GM12878 (cell line): ENCODE results near the gene CLDN16.

Experiments
- JUND ChIP-seq: IDR thresholded peaks from 2 replicates; pipeline ENCODE4 v1.6.1; 2012; ENCODE audit warnings: low read depth, mild to moderate bottlenecking, low read length, improper control_type of control experiment, moderate library complexity
- TF ChIP-seq, protein P1 (sequence below): IDR thresholded peaks from 2 replicates; pipeline ENCODE4 v1.6.1; 2011; ENCODE audit warnings: borderline replicate concordance, low read depth, mild to moderate bottlenecking, moderate library complexity, low read length; ENCODE audit not compliant: insufficient read depth, poor library complexity, severe bottlenecking

DNA sequence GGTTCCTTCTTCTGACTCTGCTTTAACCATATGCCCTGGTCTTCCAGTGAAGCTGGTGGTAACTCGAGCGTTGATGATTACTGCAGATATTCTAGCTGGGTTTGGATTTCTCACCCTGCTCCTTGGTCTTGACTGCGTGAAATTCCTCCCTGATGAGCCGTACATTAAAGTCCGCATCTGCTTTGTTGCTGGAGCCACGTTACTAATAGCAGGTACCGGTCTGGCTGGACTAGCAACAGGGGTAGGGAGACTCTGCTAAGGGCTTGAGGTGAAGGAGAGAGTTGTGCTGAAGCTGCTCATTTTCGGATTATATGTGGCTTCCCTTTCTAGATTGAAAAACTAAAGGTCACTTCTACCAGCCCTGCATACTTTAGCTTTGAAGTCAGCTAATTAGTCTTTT, 16.8 kb downstream of the CLDN16 start:
- no peak for TF ChIP-seq JUND
- TF ChIP-seq, protein P1, sequence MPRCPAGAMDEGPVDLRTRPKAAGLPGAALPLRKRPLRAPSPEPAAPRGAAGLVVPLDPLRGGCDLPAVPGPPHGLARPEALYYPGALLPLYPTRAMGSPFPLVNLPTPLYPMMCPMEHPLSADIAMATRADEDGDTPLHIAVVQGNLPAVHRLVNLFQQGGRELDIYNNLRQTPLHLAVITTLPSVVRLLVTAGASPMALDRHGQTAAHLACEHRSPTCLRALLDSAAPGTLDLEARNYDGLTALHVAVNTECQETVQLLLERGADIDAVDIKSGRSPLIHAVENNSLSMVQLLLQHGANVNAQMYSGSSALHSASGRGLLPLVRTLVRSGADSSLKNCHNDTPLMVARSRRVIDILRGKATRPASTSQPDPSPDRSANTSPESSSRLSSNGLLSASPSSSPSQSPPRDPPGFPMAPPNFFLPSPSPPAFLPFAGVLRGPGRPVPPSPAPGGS = no peak
